ENCODE measurements around the gene FILIP1L. TPM values are rescaled to one million over a fixed set of nuclear protein-coding genes. Genes with fewer than 3 reads are reported as not detected.

FILIP1L gene
- total and polyA plus RNA-seq, 2 of the 13 experiments (the other 11 are each of a cell fraction or from before 2014, with no cell fraction given), result 8.1 to 187 TPM

DNA sequence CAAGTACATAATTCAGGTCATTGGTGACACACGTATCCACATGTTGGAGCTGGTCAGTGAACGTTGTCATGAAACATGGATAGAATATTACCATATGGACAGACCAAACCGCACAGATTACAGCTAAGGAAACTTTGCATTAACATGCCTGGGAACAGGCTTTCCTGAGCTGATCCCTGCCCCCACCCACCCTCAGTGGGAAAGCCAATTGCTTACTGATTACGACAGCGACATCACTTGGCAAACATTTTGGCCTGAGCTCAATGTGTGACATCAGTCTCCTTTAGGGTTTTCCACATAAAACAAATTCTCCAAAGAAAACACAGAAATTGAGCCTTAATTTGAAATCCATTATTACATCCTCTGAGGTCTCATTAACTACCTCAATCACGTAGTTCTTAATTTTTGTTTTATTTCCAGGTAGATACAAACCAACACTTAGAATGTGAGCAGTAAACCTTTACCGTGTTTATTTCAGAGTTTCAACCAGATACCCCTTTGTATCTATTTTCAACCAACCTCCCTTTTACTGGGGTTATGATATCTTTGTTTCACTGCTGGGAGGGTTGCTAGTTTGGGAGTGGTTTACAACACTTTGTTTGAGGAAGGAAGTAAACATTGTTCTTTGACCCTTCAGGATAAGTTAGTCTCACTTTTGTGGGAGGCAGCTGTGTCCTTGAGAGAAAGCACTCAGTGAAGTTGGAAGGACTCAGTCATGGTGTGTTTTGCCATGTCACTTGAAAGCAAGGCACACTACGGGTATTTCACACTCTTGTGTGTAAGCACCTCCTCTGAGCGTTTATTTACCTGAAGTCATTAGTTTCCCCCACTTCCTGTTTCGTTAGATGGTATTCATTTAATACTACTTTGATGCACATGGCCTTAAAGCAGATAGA lies 193.6 kb downstream of the FILIP1L start (continued):
- peak; percentile 41; the same call in 1 of the 2 replicates for TF ChIP-seq NCOR1 (IDR thresholded peaks at IDR 0.05; ENCODE audit: borderline replicate concordance, low read length)
- no peak for TF ChIP-seq TMF1 (CRISPR knock-in tag; IDR thresholded peaks at IDR 0.05; ENCODE audit: low read depth)
- no peak for TF ChIP-seq ZNF619 (CRISPR knock-in tag; IDR thresholded peaks at IDR 0.05)
- TF ChIP-seq BHLHE40 (IDR thresholded peaks at IDR 0.05; ENCODE audit: low read length), result 0 out of 2 replicates have a peak, but pooled peaks have one; percentile 37
- TF ChIP-seq ELF4 (CRISPR knock-in tag; IDR thresholded peaks at IDR 0.05; ENCODE audit: borderline replicate concordance), result peak; percentile 33; the same call in 1 of the 2 replicates
- no peak for TF ChIP-seq NBN (conservative IDR thresholded peaks at IDR 0.05)
- TF ChIP-seq, protein P1, sequence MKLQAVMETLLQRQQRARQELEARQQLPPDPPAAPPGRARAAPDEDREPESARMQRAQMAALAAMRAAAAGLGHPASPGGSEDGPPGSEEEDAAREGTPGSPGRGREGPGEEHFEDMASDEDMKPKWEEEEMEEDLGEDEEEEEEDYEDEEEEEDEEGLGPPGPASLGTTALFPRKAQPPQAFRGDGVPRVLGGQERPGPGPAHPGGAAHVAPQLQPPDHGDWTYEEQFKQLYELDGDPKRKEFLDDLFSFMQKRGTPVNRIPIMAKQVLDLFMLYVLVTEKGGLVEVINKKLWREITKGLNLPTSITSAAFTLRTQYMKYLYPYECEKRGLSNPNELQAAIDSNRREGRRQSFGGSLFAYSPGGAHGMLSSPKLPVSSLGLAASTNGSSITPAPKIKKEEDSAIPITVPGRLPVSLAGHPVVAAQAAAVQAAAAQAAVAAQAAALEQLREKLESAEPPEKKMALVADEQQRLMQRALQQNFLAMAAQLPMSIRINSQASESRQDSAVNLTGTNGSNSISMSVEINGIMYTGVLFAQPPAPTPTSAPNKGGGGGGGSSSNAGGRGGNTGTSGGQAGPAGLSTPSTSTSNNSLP (IDR thresholded peaks at IDR 0.05; ENCODE audit: low read depth, low read length), result peak; percentile 44
- no peak for TF ChIP-seq ZFP36 (IDR thresholded peaks at IDR 0.05; ENCODE audit: borderline replicate concordance, low read depth, low read length, partially characterized antibody)
- peak; percentile 71; the same call in 1 of the 2 replicates for TF ChIP-seq ZNF816 (CRISPR knock-in tag; IDR thresholded peaks at IDR 0.05; ENCODE audit: borderline replicate concordance)
- TF ChIP-seq ZNF124 (CRISPR knock-in tag; IDR thresholded peaks at IDR 0.05), result 0 out of 2 replicates have a peak, but pooled peaks have one; percentile 24
- TF ChIP-seq SETDB1 (CRISPR knock-in tag; IDR thresholded peaks at IDR 0.05; ENCODE audit: borderline replicate concordance), result peak; percentile 30; the same call in 1 of the 2 replicates
- TF ChIP-seq FOXJ3 (CRISPR knock-in tag; IDR thresholded peaks at IDR 0.05; ENCODE audit: borderline replicate concordance), result peak; percentile 92
- TF ChIP-seq SMC3 (IDR thresholded peaks at IDR 0.05; ENCODE audit: low read length), result peak; percentile 35; the same call in 1 of the 2 replicates
- peak; percentile 76 for TF ChIP-seq NFE2L2 (IDR thresholded peaks at IDR 0.05; ENCODE audit: low read length)
- TF ChIP-seq ZNF138 (CRISPR knock-in tag; IDR thresholded peaks at IDR 0.05; ENCODE audit: low read depth), result no peak
- peak; percentile 38 for TF ChIP-seq TBL1XR1 (IDR thresholded peaks at IDR 0.05; ENCODE audit: borderline replicate concordance, low read length, partially characterized antibody)
- peak; percentile 20; the same call in 1 of the 2 replicates for TF ChIP-seq ZNF264 (CRISPR knock-in tag; IDR thresholded peaks at IDR 0.05)
- no peak for TF ChIP-seq ZNF326 (CRISPR knock-in tag; IDR thresholded peaks at IDR 0.05; ENCODE audit: borderline replicate concordance)
- no peak for TF ChIP-seq KLF15 (CRISPR knock-in tag; IDR thresholded peaks at IDR 0.05; ENCODE audit: borderline replicate concordance)
- peak; percentile 92; the same call in 1 of the 2 replicates for TF ChIP-seq NFKBIZ (CRISPR knock-in tag; IDR thresholded peaks at IDR 0.05)
- TF ChIP-seq, protein P2, sequence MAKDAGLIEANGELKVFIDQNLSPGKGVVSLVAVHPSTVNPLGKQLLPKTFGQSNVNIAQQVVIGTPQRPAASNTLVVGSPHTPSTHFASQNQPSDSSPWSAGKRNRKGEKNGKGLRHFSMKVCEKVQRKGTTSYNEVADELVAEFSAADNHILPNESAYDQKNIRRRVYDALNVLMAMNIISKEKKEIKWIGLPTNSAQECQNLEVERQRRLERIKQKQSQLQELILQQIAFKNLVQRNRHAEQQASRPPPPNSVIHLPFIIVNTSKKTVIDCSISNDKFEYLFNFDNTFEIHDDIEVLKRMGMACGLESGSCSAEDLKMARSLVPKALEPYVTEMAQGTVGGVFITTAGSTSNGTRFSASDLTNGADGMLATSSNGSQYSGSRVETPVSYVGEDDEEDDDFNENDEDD (CRISPR knock-in tag; IDR thresholded peaks at IDR 0.05; ENCODE audit: borderline replicate concordance), result peak; percentile 30; the same call in 1 of the 2 replicates
- 0 out of 2 replicates have a peak, but pooled peaks have one; percentile 68 for TF ChIP-seq SATB2 (CRISPR knock-in tag; IDR thresholded peaks at IDR 0.05)
- 0 out of 2 replicates have a peak, but pooled peaks have one; percentile 28 for TF ChIP-seq ZNF772 (CRISPR knock-in tag; IDR thresholded peaks at IDR 0.05)
- no peak for TF ChIP-seq BORCS8-MEF2B (CRISPR knock-in tag; IDR thresholded peaks at IDR 0.05)
- TF ChIP-seq FOXA3 (CRISPR knock-in tag; IDR thresholded peaks at IDR 0.05), result peak; percentile 94
- 0 out of 2 replicates have a peak, but pooled peaks have one; percentile 33 for TF ChIP-seq KMT2A (CRISPR knock-in tag; IDR thresholded peaks at IDR 0.05)
- TF ChIP-seq CHD4 (IDR thresholded peaks at IDR 0.05; ENCODE audit: borderline replicate concordance, low read length), result peak; percentile 87; the same call in 1 of the 2 replicates
- peak; percentile 89 for TF ChIP-seq HDAC2 (CRISPR knock-in tag; IDR thresholded peaks at IDR 0.05)
- peak; percentile 85 for TF ChIP-seq DPF2 (CRISPR knock-in tag; IDR thresholded peaks at IDR 0.05; ENCODE audit: borderline replicate concordance, low read depth)

Data from HepG2 (cell line).